ENCODE data around the gene BCAP31. TPM values are rescaled to one million over a fixed set of nuclear protein-coding genes. Genes with fewer than 3 reads are reported as not detected.

Gene BCAP31
- total and polyA plus RNA-seq, 2 donors (not counting 1 experiment from before 2014, with no cell fraction given), result 94.0 to 133 TPM

DNA sequence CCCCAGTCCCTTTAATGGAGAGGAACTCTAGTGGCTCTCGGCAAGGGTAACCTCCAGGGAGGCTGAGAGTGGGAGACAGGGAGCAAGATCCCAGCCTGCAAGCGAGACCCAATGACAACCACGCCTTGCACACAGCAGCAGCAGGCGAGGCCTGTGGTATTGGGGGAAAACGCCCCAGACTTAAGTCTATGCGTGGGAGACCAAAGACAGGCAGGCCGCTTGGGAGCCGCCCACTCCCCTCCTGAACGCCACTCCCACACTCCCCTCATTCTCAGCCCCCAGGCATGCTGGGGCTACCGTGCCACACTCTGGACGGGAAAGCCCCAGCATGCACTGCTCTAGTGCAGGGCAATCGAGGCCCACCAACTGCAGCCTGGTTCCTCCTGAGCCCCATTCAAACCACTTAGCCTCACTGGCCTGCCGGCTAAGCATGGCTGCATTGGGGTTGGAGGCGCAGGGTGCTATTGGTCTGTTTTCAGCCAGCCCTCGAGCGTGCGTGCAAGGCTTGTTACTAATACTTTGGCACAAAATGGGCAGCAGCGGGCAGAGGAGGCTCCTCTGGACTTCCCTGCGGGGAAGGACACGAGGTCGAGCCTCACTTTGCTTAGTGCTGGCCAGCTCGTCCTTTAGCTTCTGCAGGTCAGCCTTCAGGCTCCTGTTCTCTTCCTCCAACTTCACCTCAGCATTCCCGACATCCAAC is 21.7 kb downstream of the BCAP31 start:
- Histone ChIP-seq H3K9ac (ENCODE audit: insufficient read depth, low read length) (no peak overlapping the region), H2AFZ (ENCODE audit: low read length) (no peak overlapping the region), H3K9me3 (ENCODE audit: control insufficient read depth, insufficient read depth, low read depth, low read length) (no peaks in the 10 kb centered on the region), H3K4me2 (ENCODE audit: extremely low read depth, insufficient read depth, low read length) (no peak overlapping the region), H3K79me2 (ENCODE audit: control insufficient read depth, insufficient read depth, low read length) (no peaks in the 10 kb centered on the region), H3K36me3 (ENCODE audit: control insufficient read depth, insufficient read depth, low read length) (peaks cover 3% of the 10 kb centered on the region), H3K4me1 (ENCODE audit: control insufficient read depth, extremely low read depth, insufficient read depth, low read length) (no peaks in the 10 kb centered on the region), H3K27me3 (ENCODE audit: control insufficient read depth, insufficient read depth, low read length) (no peaks in the 10 kb centered on the region), H3K4me3 (replicated peaks in 1 of 4; ENCODE audit: control extremely low read depth in 1 of 4, insufficient read depth in 1 of 4, low read depth in 3 of 4, low read length in 4 of 4) (no peak overlapping the region), H4K20me1 (ENCODE audit: control insufficient read depth, extremely low read depth, insufficient read depth, low read length) (no peaks in the 10 kb centered on the region), H3K27ac (ENCODE audit: insufficient read depth, low read length) (no peak overlapping the region)
- TF ChIP-seq, protein P1, sequence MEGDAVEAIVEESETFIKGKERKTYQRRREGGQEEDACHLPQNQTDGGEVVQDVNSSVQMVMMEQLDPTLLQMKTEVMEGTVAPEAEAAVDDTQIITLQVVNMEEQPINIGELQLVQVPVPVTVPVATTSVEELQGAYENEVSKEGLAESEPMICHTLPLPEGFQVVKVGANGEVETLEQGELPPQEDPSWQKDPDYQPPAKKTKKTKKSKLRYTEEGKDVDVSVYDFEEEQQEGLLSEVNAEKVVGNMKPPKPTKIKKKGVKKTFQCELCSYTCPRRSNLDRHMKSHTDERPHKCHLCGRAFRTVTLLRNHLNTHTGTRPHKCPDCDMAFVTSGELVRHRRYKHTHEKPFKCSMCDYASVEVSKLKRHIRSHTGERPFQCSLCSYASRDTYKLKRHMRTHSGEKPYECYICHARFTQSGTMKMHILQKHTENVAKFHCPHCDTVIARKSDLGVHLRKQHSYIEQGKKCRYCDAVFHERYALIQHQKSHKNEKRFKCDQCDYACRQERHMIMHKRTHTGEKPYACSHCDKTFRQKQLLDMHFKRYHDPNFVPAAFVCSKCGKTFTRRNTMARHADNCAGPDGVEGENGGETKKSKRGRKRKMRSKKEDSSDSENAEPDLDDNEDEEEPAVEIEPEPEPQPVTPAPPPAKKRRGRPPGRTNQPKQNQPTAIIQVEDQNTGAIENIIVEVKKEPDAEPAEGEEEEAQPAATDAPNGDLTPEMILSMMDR (conservative IDR thresholded peaks at IDR 0.05 in 1 of 2, IDR thresholded peaks at IDR 0.05 in 1 of 2; ENCODE audit: low read depth in 1 of 2, low read length in 2 of 2), result no peak
- no peak for TF ChIP-seq EZH2 (IDR thresholded peaks at IDR 0.05; ENCODE audit: low read length, missing control alignments)
- DNase-seq (ENCODE audit: low read depth in 2 of 2), result no peak

DNA sequence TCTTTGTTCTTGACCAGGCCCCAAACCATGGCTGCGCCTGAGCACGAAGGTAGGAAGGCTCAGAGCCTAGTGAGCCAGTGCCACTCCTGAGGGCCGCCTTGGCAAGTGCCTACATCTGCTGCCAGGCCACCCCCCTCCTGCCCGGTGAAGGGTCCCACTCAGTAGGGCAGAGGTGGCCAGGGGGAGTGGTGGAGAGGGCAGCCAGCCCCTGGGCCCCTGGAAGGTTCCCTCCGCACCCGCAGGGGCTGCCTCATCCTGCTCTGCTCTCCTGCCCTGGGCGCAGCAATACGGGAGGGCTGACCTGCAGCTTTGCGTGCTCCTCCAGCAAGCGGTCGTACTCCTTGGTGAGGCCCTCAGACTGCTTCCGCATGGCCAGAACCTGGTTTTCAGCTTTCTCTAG is 22.5 kb downstream of the BCAP31 start:
- Histone ChIP-seq H2AFZ (ENCODE audit: low read length) (no peak overlapping the region), H3K4me3 (replicated peaks in 1 of 4; ENCODE audit: control extremely low read depth in 1 of 4, insufficient read depth in 1 of 4, low read depth in 3 of 4, low read length in 4 of 4) (no peak overlapping the region), H3K27me3 (ENCODE audit: control insufficient read depth, insufficient read depth, low read length) (no peaks in the 10 kb centered on the region), H3K4me2 (ENCODE audit: extremely low read depth, insufficient read depth, low read length) (no peak overlapping the region), H3K4me1 (ENCODE audit: control insufficient read depth, extremely low read depth, insufficient read depth, low read length) (no peaks in the 10 kb centered on the region), H4K20me1 (ENCODE audit: control insufficient read depth, extremely low read depth, insufficient read depth, low read length) (no peaks in the 10 kb centered on the region), H3K9ac (ENCODE audit: insufficient read depth, low read length) (no peak overlapping the region), H3K9me3 (ENCODE audit: control insufficient read depth, insufficient read depth, low read depth, low read length) (no peaks in the 10 kb centered on the region), H3K79me2 (ENCODE audit: control insufficient read depth, insufficient read depth, low read length) (no peaks in the 10 kb centered on the region), H3K27ac (ENCODE audit: insufficient read depth, low read length) (no peak overlapping the region), H3K36me3 (ENCODE audit: control insufficient read depth, insufficient read depth, low read length) (peaks cover 3% of the 10 kb centered on the region)
- TF ChIP-seq, protein P1 (conservative IDR thresholded peaks at IDR 0.05 in 1 of 2, IDR thresholded peaks at IDR 0.05 in 1 of 2; ENCODE audit: low read depth in 1 of 2, low read length in 2 of 2), result no peak
- no peak for TF ChIP-seq EZH2 (IDR thresholded peaks at IDR 0.05; ENCODE audit: low read length, missing control alignments)
- no peak for DNase-seq (ENCODE audit: low read depth in 2 of 2)

DNA sequence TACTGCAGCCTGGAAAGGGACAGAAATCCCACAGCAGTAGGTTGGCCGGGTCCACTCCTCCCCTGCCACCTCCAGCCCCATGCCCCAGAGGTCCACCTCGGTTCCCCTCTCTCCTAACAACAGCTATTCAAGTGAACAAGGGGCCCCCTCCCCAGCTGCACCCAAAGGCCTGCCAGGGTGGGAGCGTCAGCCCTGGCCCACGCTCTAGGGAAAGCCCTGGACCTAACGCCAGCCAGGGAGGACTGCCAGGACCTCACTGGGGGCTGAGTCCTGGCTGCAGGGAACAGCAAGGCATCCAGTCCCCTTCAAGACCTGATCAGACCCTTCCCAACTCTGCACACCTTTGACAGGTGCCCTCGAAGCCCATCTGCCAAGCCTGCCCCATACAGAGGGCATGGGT is 23.2 kb downstream of the BCAP31 start:
- TF ChIP-seq, protein P1 (conservative IDR thresholded peaks at IDR 0.05 in 1 of 2, IDR thresholded peaks at IDR 0.05 in 1 of 2; ENCODE audit: low read depth in 1 of 2, low read length in 2 of 2), result no peak
- TF ChIP-seq EZH2 (IDR thresholded peaks at IDR 0.05; ENCODE audit: low read length, missing control alignments), result no peak
- Histone ChIP-seq H3K36me3 (ENCODE audit: control insufficient read depth, insufficient read depth, low read length) (peaks cover 1% of the 10 kb centered on the region), H2AFZ (ENCODE audit: low read length) (no peak overlapping the region), H3K27me3 (ENCODE audit: control insufficient read depth, insufficient read depth, low read length) (no peaks in the 10 kb centered on the region), H4K20me1 (ENCODE audit: control insufficient read depth, extremely low read depth, insufficient read depth, low read length) (no peaks in the 10 kb centered on the region), H3K9ac (ENCODE audit: insufficient read depth, low read length) (no peak overlapping the region), H3K27ac (ENCODE audit: insufficient read depth, low read length) (no peak overlapping the region), H3K9me3 (ENCODE audit: control insufficient read depth, insufficient read depth, low read depth, low read length) (no peaks in the 10 kb centered on the region), H3K4me3 (replicated peaks in 1 of 4; ENCODE audit: control extremely low read depth in 1 of 4, insufficient read depth in 1 of 4, low read depth in 3 of 4, low read length in 4 of 4) (no peak overlapping the region), H3K79me2 (ENCODE audit: control insufficient read depth, insufficient read depth, low read length) (no peaks in the 10 kb centered on the region), H3K4me1 (ENCODE audit: control insufficient read depth, extremely low read depth, insufficient read depth, low read length) (no peaks in the 10 kb centered on the region), H3K4me2 (ENCODE audit: extremely low read depth, insufficient read depth, low read length) (no peak overlapping the region)
- DNase-seq (ENCODE audit: low read depth in 2 of 2), result no peak
